Inflammatory macrophage (primary cell): ENCODE data around the gene STH.

ENCODE experiments used
- DNase-seq, 2 donors: peaks; one replicate each; pipeline ENCODE4 v3.0.0-alpha.2; 2020 to 2022

STH gene

DNA sequence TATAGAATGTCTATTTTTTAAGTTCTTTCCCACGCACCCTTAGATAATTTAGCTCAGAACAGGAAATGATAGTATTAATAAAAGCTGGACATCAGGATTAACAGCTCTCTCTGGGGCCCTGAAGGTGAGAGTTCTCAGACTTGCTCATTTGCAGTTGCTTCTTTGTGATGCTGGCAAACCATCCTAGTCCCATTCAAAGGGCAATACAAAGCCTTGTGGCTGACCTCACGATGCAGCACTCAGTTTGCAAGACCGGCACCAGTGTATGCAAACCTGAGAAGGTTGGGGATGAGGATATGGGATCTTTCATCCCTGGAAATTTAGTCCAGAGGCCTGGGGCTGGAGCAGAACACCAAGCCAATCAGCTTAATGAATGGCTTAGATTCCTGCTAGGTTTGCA lies 29.3 kb downstream of the STH start:
- DNase-seq, result no peak

DNA sequence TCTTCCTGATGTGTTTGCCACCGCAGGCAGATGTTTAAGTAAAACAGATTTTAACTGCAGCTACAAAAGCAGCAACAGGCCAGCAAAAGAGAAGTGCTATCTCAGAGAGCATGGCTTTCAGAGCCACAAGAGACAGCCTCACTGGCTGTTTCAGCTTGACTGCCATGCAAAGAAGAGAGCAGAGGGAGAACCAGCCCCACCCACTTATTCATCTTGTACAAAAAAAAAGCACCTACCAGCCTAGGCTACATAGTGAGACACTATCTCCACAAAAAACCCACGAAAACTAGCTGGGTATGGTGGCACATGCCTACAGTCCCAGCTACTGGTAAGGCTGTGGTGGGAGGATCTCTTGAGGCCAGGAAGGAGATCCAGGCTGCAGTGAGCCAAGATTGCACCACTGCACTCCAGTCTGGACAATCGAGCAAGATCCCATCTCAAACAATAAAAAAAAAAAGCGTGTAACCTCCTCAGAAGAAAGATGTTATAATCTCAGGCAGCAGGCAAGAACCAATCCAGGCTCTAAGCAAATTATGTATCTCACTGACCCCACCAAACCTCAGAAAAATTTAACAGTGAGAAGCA lies 30.0 kb downstream of the STH start:
- peak in 1 of 2 donors; percentile 14 for DNase-seq

DNA sequence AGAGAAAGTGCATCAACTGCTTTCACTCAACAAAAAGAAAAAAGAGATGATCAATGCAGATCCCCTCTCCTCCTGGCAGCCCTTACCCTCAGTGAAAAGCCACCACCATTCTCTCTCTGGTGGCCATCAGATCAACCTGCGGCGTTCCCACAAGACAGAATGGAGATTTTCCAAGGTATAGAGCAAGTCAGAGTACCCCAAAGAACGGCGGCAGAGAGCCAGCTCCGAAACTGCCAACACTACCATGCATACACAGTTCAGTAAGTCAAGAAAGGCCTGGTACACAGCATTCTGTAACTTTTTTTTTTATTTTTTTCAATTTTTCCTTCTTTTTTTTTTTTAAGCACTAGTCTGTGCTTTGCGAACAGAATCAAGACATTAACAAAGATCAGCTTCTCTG lies 30.6 kb downstream of the STH start:
- DNase-seq, result no peak

DNA sequence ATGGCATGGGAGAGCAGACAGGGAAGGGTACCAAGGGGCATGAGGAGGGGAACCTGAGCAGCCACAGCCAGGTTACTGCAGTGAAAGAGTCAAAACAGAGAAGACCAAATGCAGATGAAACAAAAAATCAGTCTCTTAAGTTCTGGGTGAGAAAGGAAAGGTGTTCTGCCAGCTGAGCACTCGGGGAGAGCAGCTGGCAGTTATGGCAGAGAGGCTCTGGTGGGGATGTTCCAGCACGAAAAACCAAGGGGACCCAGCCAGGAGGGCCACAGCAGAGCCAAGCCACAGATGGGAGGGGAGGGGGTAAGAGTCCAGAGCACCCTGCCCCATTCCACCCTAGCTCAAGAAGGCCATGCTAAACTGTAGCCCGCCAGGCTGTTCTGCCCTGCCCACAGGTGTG lies 31.7 kb downstream of the STH start:
- DNase-seq, result no peak

DNA sequence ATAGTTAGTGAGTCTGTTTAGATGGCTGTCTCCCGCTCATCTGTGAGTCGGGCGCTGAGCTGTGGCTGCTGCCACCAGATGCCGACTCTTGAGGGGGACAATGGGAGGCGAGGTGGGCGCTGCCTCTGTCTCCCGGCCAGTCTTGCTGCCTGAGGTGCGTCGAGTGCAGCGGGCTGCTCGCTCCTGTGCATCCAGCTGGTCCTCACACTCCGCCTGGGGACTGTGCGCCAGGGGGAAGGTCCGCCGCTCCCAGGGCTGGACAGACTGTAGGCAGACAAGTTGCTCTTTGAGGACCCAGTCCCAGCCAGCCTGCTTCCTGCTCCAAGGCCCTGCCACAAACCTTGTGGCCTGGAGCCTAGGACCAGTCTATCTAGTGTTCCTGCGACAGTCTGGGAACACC lies 32.4 kb downstream of the STH start:
- no peak for DNase-seq

DNA sequence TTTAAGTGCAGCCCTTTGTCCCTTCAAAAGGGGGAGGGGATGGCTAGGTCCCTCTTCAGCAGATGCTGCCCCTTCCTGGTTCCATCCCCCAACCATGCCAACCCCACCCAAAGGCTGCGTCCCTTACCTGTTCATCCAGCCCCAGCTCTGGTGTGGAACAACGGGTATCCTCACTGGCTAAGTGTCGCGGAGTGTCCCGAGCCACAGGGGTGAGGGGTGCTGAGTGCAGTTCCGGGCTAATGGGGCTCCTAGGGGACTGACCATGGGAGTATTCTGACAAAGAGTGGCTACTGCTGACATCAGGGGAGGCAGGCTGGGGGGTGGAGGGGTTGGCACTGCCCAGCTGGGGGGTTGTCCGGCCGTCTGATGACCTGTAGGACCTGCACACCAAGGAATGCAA lies 32.9 kb downstream of the STH start:
- DNase-seq, result no peak

DNA sequence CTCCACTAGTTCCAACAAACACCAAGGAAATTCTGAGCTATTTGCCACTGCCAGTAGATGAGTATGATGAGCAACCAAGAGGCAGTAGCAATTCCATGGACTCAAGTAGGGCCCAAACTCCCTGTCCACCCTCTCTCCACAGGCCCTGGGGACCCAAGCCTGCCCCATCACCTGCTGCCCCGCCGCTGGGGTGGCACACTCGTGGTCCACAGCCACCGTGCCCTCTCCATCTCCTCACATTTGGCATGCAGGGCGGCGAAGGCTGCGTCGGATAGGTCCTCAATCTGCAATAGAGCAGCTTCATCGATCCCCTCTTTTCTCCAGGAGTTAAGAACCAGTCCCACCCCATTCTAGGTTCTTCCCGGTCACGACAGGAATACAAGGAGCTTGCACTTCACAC lies 33.9 kb downstream of the STH start:
- no peak for DNase-seq

DNA sequence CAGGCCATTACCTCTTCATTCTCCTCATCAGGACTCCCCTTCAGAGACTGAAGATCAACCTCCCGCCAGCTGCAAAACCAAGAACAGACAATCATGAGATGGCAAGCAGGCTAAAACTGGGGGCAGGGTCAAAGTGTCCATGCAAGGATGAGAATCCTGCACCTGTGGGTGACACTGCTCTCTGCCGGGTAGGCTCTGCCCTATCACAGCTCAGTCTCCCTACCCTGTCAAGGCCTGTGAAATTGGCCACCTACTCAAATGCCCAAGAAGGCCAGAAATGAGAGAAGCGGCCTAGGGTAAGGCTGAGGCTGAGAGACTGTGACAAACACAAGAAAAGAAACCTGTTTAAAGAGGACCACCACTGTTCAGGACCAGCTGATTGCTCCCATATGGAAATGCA lies 34.3 kb downstream of the STH start:
- no peak for DNase-seq

DNA sequence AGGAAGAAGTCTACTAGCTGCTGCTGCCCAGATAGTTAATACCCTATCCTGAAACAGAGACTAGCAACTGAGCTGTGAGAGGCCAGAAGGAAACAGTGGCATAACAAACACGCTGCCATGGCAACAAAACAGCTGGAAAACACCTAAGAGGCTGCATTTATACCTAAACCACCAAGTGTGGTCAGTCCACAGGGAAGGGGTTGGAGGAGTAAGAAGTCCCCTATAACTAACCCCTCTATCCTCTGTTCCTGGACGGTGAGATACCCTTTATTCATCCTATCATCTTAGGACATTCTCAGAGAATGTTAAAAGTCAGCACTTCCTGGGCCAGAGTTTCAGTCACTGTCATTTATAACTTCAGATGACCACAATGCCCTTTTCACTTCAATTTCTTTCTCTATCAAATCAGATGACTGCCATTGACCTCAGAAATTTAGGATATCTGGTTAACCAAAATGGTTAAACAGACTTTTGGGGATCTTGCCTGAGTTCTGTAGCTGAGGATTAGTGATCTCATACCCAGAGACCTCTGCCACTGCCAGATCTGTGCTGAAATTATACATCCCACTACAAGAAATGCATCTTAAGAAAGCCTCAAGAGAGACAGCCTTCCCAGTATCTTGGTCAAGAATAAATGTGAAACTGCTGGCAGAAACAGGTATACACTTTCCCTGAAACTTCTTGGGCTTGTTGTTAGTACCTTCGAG lies 36.2 kb downstream of the STH start:
- DNase-seq, result no peak

DNA sequence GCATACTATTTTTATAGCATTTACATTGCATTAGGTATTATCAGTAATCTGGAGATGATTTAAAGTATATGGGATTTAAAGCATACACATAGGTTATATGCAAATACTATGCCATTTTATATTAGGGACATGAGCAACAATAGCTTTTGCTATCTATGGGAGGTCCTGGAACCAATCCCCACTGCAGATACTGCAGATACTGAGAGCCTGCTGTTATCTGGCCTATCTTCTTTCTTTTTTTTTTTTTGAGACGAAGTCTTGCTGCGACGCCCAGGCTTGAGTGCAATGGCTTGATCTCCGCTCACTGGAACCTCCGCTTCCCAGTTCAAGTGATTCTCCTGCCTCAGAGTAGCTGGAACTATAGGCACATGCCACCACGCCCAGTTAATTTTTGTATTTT lies 37.4 kb downstream of the STH start:
- DNase-seq, result no peak

DNA sequence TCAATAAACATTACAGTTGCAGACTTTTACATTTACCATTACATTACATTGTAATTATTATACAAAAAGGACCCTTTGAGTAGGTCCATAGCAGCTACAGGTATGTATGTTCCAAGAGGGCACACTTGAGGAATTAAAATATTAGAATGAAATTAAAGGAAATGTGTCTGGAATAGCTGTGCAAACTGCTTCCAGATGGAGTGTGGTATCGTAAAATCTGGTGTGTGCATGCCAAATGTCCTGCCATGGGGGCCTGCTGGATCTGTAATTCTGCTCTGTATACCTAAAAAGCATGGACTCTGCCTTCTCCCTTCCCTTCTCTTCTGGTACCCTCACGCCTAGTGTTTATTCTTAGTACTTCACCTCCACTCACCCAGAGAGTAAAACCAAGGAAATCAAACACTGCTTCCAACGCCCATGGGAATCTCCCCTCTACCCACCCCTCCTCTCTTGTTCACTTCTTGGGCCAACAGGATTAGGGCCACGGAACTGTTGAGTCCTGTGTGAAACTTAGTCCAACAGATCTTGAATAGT lies 38.7 kb downstream of the STH start:
- no peak for DNase-seq

DNA sequence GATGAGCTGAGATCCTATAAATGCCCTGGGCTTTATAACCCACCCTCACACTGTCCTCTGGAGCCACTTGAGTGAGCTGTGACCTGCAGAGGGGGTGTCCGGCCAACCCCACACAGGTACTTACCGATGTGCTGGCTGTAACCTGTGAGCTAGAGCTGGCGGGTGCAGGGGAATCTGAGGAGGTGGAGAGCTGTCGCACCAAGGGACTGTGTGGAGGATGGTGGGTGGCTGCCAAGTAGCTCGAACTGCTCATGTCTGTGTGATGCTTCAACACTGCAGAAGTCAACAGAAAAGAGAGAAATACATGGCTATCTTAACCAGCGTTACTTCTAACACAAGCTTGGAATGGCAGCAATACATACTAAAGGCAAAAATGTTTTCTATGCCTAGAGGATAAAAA lies 39.4 kb downstream of the STH start:
- DNase-seq, result no peak

DNA sequence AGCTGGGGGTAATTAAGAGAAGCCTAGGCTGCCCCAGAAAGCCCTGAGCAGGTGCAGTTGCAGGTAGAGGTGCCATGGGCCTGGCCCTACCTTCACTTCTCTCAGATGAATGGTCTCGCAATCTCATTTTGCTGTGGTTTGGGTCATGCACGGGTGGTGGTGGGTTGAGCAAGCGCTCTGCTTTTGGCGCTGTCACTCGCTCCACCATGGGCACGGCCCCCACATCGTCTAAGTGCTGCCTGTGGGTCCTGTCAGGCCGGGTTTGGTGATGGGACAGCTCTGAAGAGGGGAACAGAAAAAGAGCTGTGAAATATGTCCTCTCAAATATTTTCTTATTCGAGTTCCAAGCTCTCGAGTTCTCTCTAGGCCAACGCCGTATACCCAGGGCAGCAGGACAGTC lies 39.9 kb downstream of the STH start:
- DNase-seq, result no peak

DNA sequence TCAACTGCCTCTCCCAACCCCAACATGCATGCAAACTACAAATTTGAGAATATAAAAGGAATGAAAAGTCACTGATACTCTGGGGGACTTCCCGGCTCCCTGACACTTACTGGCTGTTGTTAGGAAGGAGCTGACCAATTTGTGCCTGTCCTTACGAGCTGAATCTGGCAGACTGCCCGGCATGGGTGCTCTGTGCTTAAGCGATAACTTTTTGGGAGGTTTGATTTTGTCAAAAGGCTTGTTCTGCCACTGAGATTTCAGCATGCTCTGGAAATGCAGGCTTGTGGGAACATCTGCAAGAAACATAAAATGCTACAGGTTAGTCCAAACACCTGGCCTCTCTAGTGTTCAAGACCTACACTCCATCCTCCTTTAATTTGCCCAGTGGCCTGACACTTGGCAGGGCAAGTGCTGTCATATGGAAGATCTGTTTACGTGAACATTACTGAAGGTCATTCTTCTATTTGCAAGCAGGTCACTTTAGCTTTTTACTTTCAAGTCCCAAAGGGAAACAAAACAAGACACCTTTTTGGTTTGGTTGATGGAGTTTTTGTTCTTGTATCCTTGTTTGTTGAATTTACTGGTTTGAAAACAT lies 40.6 kb downstream of the STH start:
- no peak for DNase-seq

DNA sequence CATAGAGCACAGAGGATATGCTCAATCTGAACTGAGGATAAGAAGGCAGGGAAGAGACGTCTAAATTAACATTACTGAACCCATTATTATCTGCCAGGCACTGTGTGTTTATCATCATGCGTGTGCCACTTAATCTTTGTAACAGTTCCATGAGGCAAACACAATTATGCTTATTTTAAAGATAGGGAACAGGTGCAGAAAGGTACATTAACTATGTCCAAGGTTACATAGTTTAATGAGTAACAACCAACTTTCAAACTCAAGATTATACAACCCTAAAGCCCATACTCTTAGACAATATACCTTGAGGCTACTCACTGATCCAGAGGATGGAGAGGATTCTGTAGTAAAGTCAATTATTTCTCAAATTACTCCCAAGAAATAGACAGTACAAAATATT lies 43.2 kb downstream of the STH start:
- no peak for DNase-seq

DNA sequence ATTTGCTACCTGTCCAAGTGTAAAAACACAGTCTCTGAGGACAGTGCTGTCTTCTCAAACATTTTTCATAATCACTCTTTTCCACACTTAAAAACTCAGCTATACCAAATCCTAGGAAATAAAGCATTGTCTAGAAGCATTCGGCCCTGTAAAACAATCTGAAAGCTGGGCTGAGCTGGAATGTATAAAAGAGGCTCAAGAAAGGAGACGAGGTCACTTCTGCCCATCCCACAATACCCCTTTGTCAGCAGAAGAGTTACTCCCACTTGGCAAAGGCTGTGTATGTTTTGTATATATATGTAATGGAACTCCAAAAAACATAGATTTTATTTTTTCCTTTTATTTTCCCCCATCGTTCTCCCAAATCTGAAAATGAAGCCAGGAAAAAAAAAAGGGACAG lies 43.9 kb downstream of the STH start:
- no peak for DNase-seq

DNA sequence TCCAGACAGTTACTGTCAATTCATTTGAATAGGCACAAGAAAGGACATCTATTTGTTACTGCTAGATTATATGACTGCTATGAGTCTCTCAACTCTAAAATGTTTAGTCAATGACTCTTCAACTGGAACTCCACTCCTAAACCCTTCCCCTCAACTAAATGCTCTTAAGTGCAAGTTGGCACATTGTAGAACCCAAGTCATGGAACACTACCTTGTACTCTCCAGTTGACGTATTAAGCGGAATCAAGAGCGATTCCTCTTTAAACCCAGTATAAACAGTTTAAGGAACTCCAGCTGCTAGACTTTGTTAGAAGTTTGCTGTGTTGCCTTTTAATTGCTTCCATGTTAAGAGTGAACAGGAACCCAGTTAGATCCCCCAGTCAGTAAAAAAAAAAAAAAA lies 44.6 kb downstream of the STH start:
- DNase-seq, result no peak

DNA sequence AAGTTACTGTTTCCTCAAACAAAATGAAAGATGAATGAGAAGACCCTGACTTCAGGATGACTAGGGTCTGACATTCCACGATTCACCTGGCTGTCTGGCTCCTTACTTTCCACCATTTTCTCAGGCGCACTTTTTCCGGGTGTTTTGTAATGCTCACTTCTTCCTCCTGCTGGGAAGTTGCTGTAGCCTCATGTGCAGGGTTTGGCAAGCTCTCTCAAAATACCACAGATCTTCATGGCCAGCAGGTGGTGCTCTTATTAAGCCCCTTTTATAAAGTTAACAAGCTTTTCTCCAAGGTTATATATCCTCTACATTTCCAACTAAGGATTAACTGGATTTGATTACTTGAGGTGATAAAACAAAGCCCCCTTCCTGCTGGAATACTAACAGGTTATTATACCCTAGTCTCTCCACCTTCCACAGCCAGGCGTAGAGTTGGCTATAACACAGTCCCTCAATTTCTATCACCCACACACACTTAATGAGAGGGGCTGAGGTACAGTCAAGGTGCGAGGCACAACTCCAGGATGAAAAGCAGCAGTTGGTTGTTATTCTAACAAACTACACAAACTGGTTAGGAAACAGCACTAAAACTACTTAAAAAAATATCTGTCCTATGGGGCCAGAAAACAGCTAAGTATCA lies 45.4 kb downstream of the STH start:
- DNase-seq, result peak; percentile 71 to 72

DNA sequence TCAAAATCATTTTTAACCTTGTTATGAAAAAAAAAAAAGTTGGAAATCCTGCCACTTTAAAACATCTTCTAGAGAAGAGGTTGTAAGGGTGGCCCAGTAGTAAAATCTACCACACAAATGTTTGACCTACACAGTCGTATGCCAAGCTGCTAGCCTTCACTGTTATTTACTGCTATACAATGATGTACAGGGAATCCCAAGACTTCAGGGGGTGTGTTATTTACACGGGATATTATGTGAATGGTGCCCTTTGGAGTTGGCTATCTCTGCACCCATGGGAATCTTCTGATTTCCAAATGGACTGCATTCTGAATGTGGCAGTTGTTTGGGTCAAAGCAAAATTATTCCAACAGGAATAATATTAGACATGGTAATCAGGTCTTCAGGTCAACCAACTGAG lies 45.9 kb downstream of the STH start:
- no peak for DNase-seq

DNA sequence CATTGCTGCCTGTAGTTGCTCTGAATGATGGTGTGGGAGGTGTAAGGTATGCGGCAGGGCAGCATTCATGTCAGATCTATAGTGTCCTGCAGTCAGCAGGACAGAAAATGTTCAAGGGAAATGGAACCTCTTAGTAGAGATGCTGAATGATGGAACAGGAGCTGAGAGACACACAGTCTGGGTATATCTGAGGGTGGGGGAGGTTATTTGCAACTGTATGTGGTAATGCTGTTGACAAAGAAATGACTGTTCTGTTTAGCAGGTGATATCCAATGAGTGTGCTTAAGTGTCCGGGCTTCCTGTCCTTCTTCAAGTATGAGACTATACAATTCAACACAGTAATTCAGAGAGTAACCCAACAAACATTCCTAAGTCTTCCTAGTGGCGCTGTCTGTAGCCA lies 46.6 kb downstream of the STH start:
- no peak for DNase-seq

DNA sequence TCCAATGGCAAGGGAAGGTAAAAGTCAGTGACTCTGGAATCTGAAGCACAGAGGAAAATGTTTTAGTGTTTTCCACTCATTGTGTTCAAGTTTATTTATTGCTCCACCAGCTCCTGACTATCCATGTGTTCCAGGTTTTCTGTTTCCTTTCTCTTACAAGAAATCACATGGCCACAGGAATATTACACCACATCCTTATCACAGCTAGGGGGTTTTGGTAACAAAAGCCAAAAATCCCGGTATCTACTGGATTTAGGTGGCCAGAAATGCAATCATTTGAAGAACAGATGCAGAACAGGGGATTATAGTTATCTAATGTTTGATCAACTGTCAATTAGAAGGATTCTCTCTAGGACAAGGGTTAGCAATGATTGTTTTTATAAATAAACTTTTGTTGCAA lies 47.9 kb downstream of the STH start:
- DNase-seq, result no peak

DNA sequence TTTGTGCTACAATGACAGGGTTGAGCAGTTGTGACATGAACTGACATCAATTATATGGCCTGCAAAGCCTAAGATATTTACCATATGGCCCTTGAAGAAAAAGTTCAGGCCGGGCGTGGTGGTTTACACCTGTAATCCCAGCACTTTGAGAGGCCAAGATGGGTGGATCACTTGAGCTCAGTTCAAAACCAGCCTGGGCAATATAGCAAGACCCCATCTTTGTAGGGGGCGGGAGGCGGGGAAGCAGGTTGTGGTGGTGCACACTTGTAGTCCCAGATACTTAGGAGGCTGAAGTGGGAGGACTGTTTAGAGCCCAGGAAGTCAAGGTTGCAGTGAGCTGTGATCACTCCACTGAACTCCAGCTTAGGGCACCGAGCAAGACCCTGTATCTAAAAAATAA lies 48.3 kb downstream of the STH start:
- no peak for DNase-seq

DNA sequence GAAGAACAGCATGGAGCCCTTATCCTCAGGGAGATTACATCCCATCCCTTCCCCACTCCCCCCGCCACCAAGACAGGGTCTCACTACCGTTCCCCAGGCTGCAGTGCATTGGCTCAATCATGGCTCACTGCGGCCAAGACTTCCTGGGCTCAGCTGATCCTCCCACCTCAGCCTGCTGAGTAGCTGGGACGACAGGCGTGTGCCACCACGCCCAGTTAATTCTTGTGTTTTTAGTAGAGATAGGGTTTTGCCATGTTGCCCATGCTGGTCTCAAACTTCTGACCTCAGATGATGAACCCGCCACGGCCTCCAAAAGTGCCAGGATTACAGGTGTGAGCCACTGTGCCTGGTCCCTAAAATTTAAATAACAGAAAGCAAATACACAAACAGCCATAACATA lies 48.8 kb downstream of the STH start:
- no peak for DNase-seq
